ENCODE data around the gene STAT4.

Gene STAT4

GRCh38 chr2:191053256-191053655, 97.5 kb downstream of the STAT4 start:
- H3K36me3 ChIP-seq (ENCODE audit: control insufficient read depth in 2 of 2, insufficient read depth in 1 of 2, low read length in 2 of 2) = no peaks in the 10 kb centered on the region
- H3K27ac ChIP-seq (ENCODE audit: extremely low read depth, low read depth, low read length) = no peak overlapping the region
- TF ChIP-seq ZNF560 (tag by site-specific recombination; IDR thresholded peaks at IDR 0.05; ENCODE audit: borderline replicate concordance) (no peak), MZF1 (tag by site-specific recombination; IDR thresholded peaks at IDR 0.05; ENCODE audit: borderline replicate concordance) (no peak), ZNF658 (tag by site-specific recombination; IDR thresholded peaks at IDR 0.05) (no peak), YY2 (tag by site-specific recombination; IDR thresholded peaks at IDR 0.05) (no peak), REPIN1 (tag by site-specific recombination; IDR thresholded peaks at IDR 0.05; ENCODE audit: low read depth) (no peak), ZNF670 (tag by site-specific recombination; IDR thresholded peaks at IDR 0.05; ENCODE audit: low read depth) (no peak), PRDM10 (tag by site-specific recombination; IDR thresholded peaks at IDR 0.05) (no peak), ZNF157 (tag by site-specific recombination; IDR thresholded peaks at IDR 0.05) (no peak), ZNF280C (tag by site-specific recombination; IDR thresholded peaks at IDR 0.05) (no peak), ZNF362 (tag by site-specific recombination; IDR thresholded peaks at IDR 0.05) (no peak), ZBTB8A (tag by site-specific recombination; IDR thresholded peaks at IDR 0.05) (no peak), ZNF513 (tag by site-specific recombination; IDR thresholded peaks at IDR 0.05) (no peak), ZNF600 (tag by site-specific recombination; IDR thresholded peaks at IDR 0.05) (no peak), BCL11A (tag by site-specific recombination; IDR thresholded peaks at IDR 0.05; ENCODE audit: low read depth) (no peak), ZNF266 (tag by site-specific recombination; IDR thresholded peaks at IDR 0.05; ENCODE audit: low read depth) (no peak), REST (tag by site-specific recombination; IDR thresholded peaks at IDR 0.05) (no peak), ZNF768 (tag by site-specific recombination; IDR thresholded peaks at IDR 0.05) (no peak), YY1 (tag by site-specific recombination; IDR thresholded peaks at IDR 0.05) (no peak)
- no peak overlapping the region for H3K4me3 ChIP-seq (ENCODE audit: low read depth, low read length)
- H3K9me3 ChIP-seq (ENCODE audit: control insufficient read depth, insufficient read depth, low read depth, low read length) = no peaks in the 10 kb centered on the region
- CTCF ChIA-PET = interaction anchor here (0.6 to 8.2 kb wide), 23 partner anchors 9 to 1109 kb away, joined by 3 to 146 read pairs (median 5); partner anchors contain the start of gene STAT4
- no peaks in the 10 kb centered on the region; the same call in 1 of the 2 replicates for H3K4me1 ChIP-seq (ENCODE audit: control insufficient read depth, insufficient read depth, low read length)
- POLR2A ChIA-PET = interaction anchor here (0.7 kb wide), 1 partner anchor 1108 kb away, joined by 4 read pairs; no protein-coding TSS in a partner anchor

Measured in HEK293 (cell line).